IMR-90 (cell line): ENCODE results near the gene ELF5. TPM values are rescaled to one million over a fixed set of nuclear protein-coding genes. Genes with fewer than 3 reads are reported as not detected.

ENCODE experiments used
- ATAC-seq: fragments of 200-7000 bp; cut with Tn5 transposase; 2 replicates; pipeline ENCODE4 v1.9.1; 2020; ENCODE audit warnings: low read depth, mild to moderate bottlenecking, moderate library complexity
- Bru-seq: library from RNA; stranded (reverse); fragments of 400-500 nt; gene quantifications from one replicate; lab custom pipeline; 2021; lab: Mats Ljungman, UMichigan
- BruChase-seq, 2 experiments: library from RNA; stranded (reverse); fragments of 400-500 nt; gene quantifications; one replicate each; lab custom pipeline; 2021; lab: Mats Ljungman, UMichigan
- BruUV-seq: library from RNA; stranded (reverse); fragments of 400-500 nt; replicated peaks from 2 replicates; lab custom pipeline; 2021; lab: Mats Ljungman, UMichigan
- CTCF ChIA-PET: fragments of 300-600 bp; formaldehyde crosslinking; extraction: SDS; loops from one replicate; lab custom pipeline; 2021; ENCODE audit warnings: antibody characterized with exemption; lab: Yijun Ruan, JAX
- POLR2A ChIA-PET: fragments of 300-600 bp; sonication (Branson Sonifier 250); formaldehyde crosslinking; loops from one replicate; lab custom pipeline; 2022; ENCODE audit warnings: antibody characterized with exemption; ENCODE audit not compliant: unreplicated experiment; lab: Charles Lee
- DNase-seq: peaks from one replicate; pipeline ENCODE4 v3.0.0; 2013
- H2AFZ ChIP-seq: replicated peaks from 2 replicates; pipeline ENCODE3; 2013; ENCODE audit warnings: low read length, mild to moderate bottlenecking; ENCODE audit not compliant: poor library complexity
- H2AK5ac ChIP-seq: 2 replicates; pipeline ENCODE4 v1.6.1; 2013; ENCODE audit warnings: low read depth, low read length, inconsistent platforms
- H2AK9ac ChIP-seq: replicated peaks from 2 replicates; pipeline ENCODE3; 2013; ENCODE audit warnings: mild to moderate bottlenecking, low read depth, low read length, moderate library complexity; ENCODE audit not compliant: poor library complexity
- H2BK120ac ChIP-seq: 2 replicates; pipeline ENCODE4 v1.6.1; 2013; ENCODE audit warnings: low read depth, low read length, inconsistent platforms
- H2BK15ac ChIP-seq: 3 replicates; pipeline ENCODE4 v1.6.1; 2013; ENCODE audit warnings: low read depth, low read length, inconsistent platforms
- H2BK20ac ChIP-seq: 2 replicates; pipeline ENCODE4 v1.6.1; 2013; ENCODE audit warnings: low read depth, mild to moderate bottlenecking, inconsistent platforms, low read length, moderate library complexity
- H2BK5ac ChIP-seq: 2 replicates; pipeline ENCODE4 v1.6.1; 2013; ENCODE audit warnings: mild to moderate bottlenecking, low read depth, low read length, inconsistent platforms; ENCODE audit not compliant: poor library complexity, severe bottlenecking
- H3K14ac ChIP-seq: replicated peaks from 2 replicates; pipeline ENCODE4 v1.6.1; 2013; ENCODE audit warnings: low read depth, low read length, inconsistent platforms
- H3K18ac ChIP-seq: 2 replicates; pipeline ENCODE4 v1.6.1; 2013; ENCODE audit warnings: low read depth, low read length, control low read depth
- H3K23ac ChIP-seq: 2 replicates; pipeline ENCODE4 v1.6.1; 2013; ENCODE audit warnings: low read depth, low read length, inconsistent platforms
- H3K27ac ChIP-seq: 2 replicates; pipeline ENCODE4 v1.5.1; 2013; ENCODE audit warnings: mild to moderate bottlenecking, control low read depth, low read length; ENCODE audit not compliant: insufficient read depth
- H3K27me3 ChIP-seq: 2 replicates; pipeline ENCODE4 v1.6.1; 2013; ENCODE audit warnings: low read length; ENCODE audit not compliant: control insufficient read depth, insufficient read depth
- H3K36me3 ChIP-seq: 2 replicates; pipeline ENCODE4 v1.6.1; 2013; ENCODE audit warnings: low read length, mixed read lengths; ENCODE audit not compliant: control insufficient read depth, insufficient read depth
- H3K4ac ChIP-seq: 2 replicates; pipeline ENCODE4 v1.6.1; 2013; ENCODE audit warnings: low read depth, low read length, inconsistent platforms
- H3K4me1 ChIP-seq: 2 replicates; pipeline ENCODE4 v1.6.1; 2013; ENCODE audit warnings: low read length, mixed read lengths; ENCODE audit not compliant: control insufficient read depth, insufficient read depth
- H3K4me2 ChIP-seq: 2 replicates; pipeline ENCODE4 v1.6.1; 2013; ENCODE audit warnings: low read depth, mild to moderate bottlenecking, control low read depth, low read length, moderate library complexity
- H3K4me3 ChIP-seq: 2 replicates; pipeline ENCODE4 v1.5.1; 2013; ENCODE audit warnings: low read depth, mild to moderate bottlenecking, control low read depth, low read length, moderate library complexity; ENCODE audit not compliant: insufficient read depth
- H3K56ac ChIP-seq: 2 replicates; pipeline ENCODE4 v1.6.1; 2013; ENCODE audit warnings: low read length, inconsistent platforms; ENCODE audit not compliant: insufficient read depth; ENCODE audit errors: extremely low read depth
- H3K79me1 ChIP-seq, 2 experiments: 2 replicates each; pipeline ENCODE4 v1.6.1; 2013; ENCODE audit warnings: low read length in 2 of 2, inconsistent platforms in 1 of 2, low read depth in 1 of 2
- H3K9ac ChIP-seq: 2 replicates; pipeline ENCODE4 v1.6.1; 2013; ENCODE audit warnings: low read depth, low read length, control low read depth
- H3K9me1 ChIP-seq: 2 replicates; pipeline ENCODE4 v1.6.1; 2013; ENCODE audit warnings: low read length, inconsistent platforms; ENCODE audit not compliant: insufficient read depth
- H3K9me3 ChIP-seq: 2 replicates; pipeline ENCODE4 v1.6.1; 2013; ENCODE audit warnings: low read length; ENCODE audit not compliant: control insufficient read depth, insufficient read depth
- H4K20me1 ChIP-seq: 2 replicates; pipeline ENCODE4 v1.6.1; 2013; ENCODE audit warnings: low read length, inconsistent platforms; ENCODE audit not compliant: insufficient read depth
- H4K5ac ChIP-seq: 2 replicates; pipeline ENCODE4 v1.6.1; 2013; ENCODE audit warnings: mild to moderate bottlenecking, low read depth, low read length, control low read depth
- H4K8ac ChIP-seq, 2 experiments: 2 replicates each; pipeline ENCODE4 v1.6.1; 2013; ENCODE audit warnings: low read depth in 2 of 2, low read length in 2 of 2, control low read depth in 1 of 2, inconsistent platforms in 1 of 2
- H4K91ac ChIP-seq: 2 replicates; pipeline ENCODE4 v1.6.1; 2013; ENCODE audit warnings: low read depth, low read length, inconsistent platforms; ENCODE audit not compliant: insufficient read depth
- CEBPB ChIP-seq: IDR thresholded peaks from 2 replicates; pipeline ENCODE4 v1.6.1; 2012; ENCODE audit warnings: low read depth, low read length, improper control_type of control experiment
- CHD1 ChIP-seq: IDR thresholded peaks from 2 replicates; pipeline ENCODE4 v1.6.1; 2012; ENCODE audit warnings: low read depth, low read length, improper control_type of control experiment
- FOS ChIP-seq: fragments of 150-350 bp; IDR thresholded peaks from 2 replicates; pipeline ENCODE4 v1.6.1; 2016; ENCODE audit warnings: low read depth, low read length
- MAFK ChIP-seq: IDR thresholded peaks from 2 replicates; pipeline ENCODE4 v1.6.1; 2012; ENCODE audit warnings: low read depth, low read length, improper control_type of control experiment
- MAZ ChIP-seq: IDR thresholded peaks from 2 replicates; pipeline ENCODE4 v1.6.1; 2012; ENCODE audit warnings: low read depth, mild to moderate bottlenecking, low read length, improper control_type of control experiment, moderate library complexity, borderline replicate concordance
- MXI1 ChIP-seq: IDR thresholded peaks from 2 replicates; pipeline ENCODE4 v1.6.1; 2012; ENCODE audit warnings: low read depth, mild to moderate bottlenecking, low read length, moderate library complexity, borderline replicate concordance
- NFE2L2 ChIP-seq: fragments of 150-350 bp; IDR thresholded peaks from 2 replicates; pipeline ENCODE4 v1.6.1; 2016; ENCODE audit warnings: low read depth, mild to moderate bottlenecking, low read length
- POLR2A ChIP-seq: IDR thresholded peaks from 2 replicates; pipeline ENCODE4 v1.6.1; 2012; ENCODE audit warnings: mild to moderate bottlenecking, low read depth, low read length
- RFX5 ChIP-seq: IDR thresholded peaks from 2 replicates; pipeline ENCODE4 v1.8.0; 2012; ENCODE audit warnings: low read depth, mild to moderate bottlenecking, low read length, moderate library complexity
- SMC3 ChIP-seq: fragments of 150-350 bp; IDR thresholded peaks from 2 replicates; pipeline ENCODE4 v1.6.1; 2016; ENCODE audit warnings: low read depth, mild to moderate bottlenecking, antibody characterized with exemption, low read length, moderate library complexity
- WGBS, 2 experiments: methylation state at CpG; one replicate each; pipeline versions ENCODE4 v1.1.5 to v1.1.7; 2013; ENCODE audit warnings: missing lambda C conversion rate in 2 of 2; ENCODE audit not compliant: insufficient read length in 1 of 2; ENCODE audit errors: extremely low coverage in 2 of 2; 5-methylcytosine and 5-hydroxymethylcytosine counted together
- dilution Hi-C: fragments of 300-500 bp; cut with HindIII; formaldehyde crosslinking; loops from one replicate; pipeline ENCODE4 v1.14.3; 2018; ENCODE audit warnings: low sequenced_read_pairs; ENCODE audit not compliant: unreplicated experiment
- in situ Hi-C: fragments of 300-500 bp; cut with MboI; formaldehyde crosslinking; loops from 3 replicates; pipeline ENCODE4 v1.14.3; 2019; ENCODE audit warnings: low sequenced_read_pairs, inconsistent platforms, mixed read lengths
- intact Hi-C: fragments of 100-400 bp; cut with micrococcal nuclease; formaldehyde crosslinking; loops from 2 replicates; pipeline ENCODE4 v1.10.0; 2022
- long read RNA-seq: library from polyadenylated mRNA; unstranded; transcript quantifications from one replicate; pipeline ENCODE4 v2.0.0, GENCODE V29; 2021; ENCODE audit not compliant: unreplicated experiment
- polyA plus RNA-seq, 3 experiments: library from polyadenylated mRNA; depleted of rRNA; stranded (reverse); fragments of >200 nt; gene quantifications; 2 replicates each; pipeline ENCODE4 v1.2.3, GENCODE V29; 2012; ENCODE audit warnings: low replicate concordance in 1 of 3
- total RNA-seq: library from RNA; depleted of rRNA; stranded (reverse); fragments of >200 nt; gene quantifications from 2 replicates; pipeline ENCODE4 v1.2.3, GENCODE V29; 2012; rRNA removed
- TF ChIP-seq, protein P1 (sequence below): conservative IDR thresholded peaks from 2 replicates; pipeline ENCODE4 v1.5.1; 2012; ENCODE audit warnings: mild to moderate bottlenecking, low read depth, low read length, improper control_type of control experiment
- TF ChIP-seq, protein P2 (sequence below): fragments of 150-350 bp; IDR thresholded peaks from 2 replicates; pipeline ENCODE4 v1.6.1; 2017; ENCODE audit warnings: mild to moderate bottlenecking, antibody characterized with exemption, low read length, low read depth
- TF ChIP-seq, protein P3 (sequence below): fragments of 150-350 bp; IDR thresholded peaks from 2 replicates; pipeline ENCODE4 v1.6.1; 2016; ENCODE audit warnings: low read depth, mild to moderate bottlenecking, low read length, moderate library complexity, borderline replicate concordance

The ELF5 gene
- total RNA-seq, result not detected in 2 replicates
- polyA plus RNA-seq (2012; rRNA removed), result not detected in 2 replicates
- polyA plus RNA-seq (2012; cell fraction: cytosol; rRNA removed), result not detected in 2 replicates
- not detected in 2 replicates for polyA plus RNA-seq (2012; cell fraction: nucleus; rRNA removed; ENCODE audit: low replicate concordance)
- Bru-seq, nascent RNA, result percentile 5 among the genes with signal in this experiment
- percentile 2 among the genes with signal in this experiment for BruChase-seq, experiment 1, labeled RNA remaining after a 6-hour chase
- not detected for BruChase-seq, experiment 2, labeled RNA remaining after a 2-hour chase
- long read RNA-seq, result 0 reads

DNA sequence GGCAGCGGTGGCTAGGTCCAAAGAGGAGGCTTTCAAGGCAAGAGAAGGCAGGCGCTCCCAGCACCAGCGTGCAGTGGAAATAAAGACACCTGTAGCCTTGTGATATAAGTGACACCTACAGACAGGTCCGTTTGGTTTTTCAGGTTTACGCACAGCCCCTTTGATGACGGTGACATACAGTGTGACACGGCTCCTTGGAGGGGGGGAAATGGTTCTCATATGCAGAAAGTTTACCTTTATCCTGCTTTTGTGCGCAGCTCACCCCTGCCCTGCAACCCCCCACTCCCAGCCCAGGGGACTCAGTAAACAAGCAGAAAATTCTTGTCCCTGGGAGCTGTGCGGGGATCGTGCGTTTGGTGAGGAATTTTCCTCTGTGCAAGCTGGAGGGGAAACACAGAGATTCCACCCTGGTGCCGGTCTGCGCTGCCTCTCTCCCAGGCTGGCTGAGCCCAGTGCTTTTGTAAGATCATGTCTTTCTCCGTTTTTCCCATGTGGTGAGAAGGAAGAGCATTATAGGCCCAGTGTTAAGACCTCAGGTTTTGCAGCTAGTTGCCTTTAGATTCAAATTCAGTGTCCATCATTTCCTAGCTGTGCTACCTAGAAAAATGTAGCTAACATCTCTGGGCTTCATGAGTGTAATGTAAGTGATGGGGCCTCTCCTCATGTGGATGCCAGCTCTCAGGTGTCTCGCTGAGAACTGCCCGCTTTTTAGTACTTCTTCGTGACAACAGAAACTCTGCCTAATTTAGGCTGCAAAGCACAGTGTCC is at the start of gene ELF5:
Gene ELF5 (minus strand): TSS at position 113 of the 768 bp plus-strand sequence. CDS start 8,045 bp downstream, outside the sequence.
- Histone ChIP-seq H3K4ac (no peak within 1 kb of the TSS), H2BK20ac (no peak within 1 kb of the TSS), H2BK5ac (no peak within 1 kb of the TSS), H3K79me1 (no peaks in the 10 kb centered on the region), H3K4me2 (no peak within 1 kb of the TSS), H3K23ac (no peak within 1 kb of the TSS), H2AFZ (peak within 1 kb of the TSS; percentile 44), H4K20me1 (no peaks in the 10 kb centered on the region), H3K36me3 (no peaks in the 10 kb centered on the region), H3K4me3 (no peak within 1 kb of the TSS), H2AK9ac (no peak within 1 kb of the TSS), H4K5ac (no peak within 1 kb of the TSS), H3K9me3 (no peaks in the 10 kb centered on the region), H3K27ac (no peak within 1 kb of the TSS), H3K56ac (no peak within 1 kb of the TSS), H2BK15ac (no peak within 1 kb of the TSS), H3K9me1 (no peaks in the 10 kb centered on the region), H2BK120ac (no peak within 1 kb of the TSS), H3K27me3 (peaks cover 17% of the 10 kb centered on the region), H4K91ac (no peak within 1 kb of the TSS), H2AK5ac (peak within 1 kb of the TSS; percentile 44; the same call in 1 of the 2 replicates), H3K18ac (no peak within 1 kb of the TSS), H3K14ac (no peak within 1 kb of the TSS), H4K8ac (no peak within 1 kb of the TSS), H3K4me1 (no peaks in the 10 kb centered on the region), H3K9ac (no peak within 1 kb of the TSS)
- ChIA-PET POLR2A (no interaction called here), CTCF (interaction anchor here (0.8 to 2.1 kb wide), 2 partner anchors 19 to 465 kb away, joined by 3 to 5 read pairs; no protein-coding TSS in a partner anchor)
- DNase-seq (no peak), ATAC-seq (no peak)
- in situ Hi-C loops (no loop called here), dilution Hi-C loops (no loop called here), intact Hi-C loops (loop anchor here (1.0 kb wide), 1 partner anchor 377 kb away; no protein-coding TSS in a partner anchor)
- WGBS, 2 experiments, result 88% methylated on average over 6 of the region's 17 CpGs; no CpG with 5 or more reads in 1 of the 2 experiments
- BruUV-seq, result no TSS peak
- TF ChIP-seq CHD1, result no peak
- TF ChIP-seq POLR2A, result no peak
- TF ChIP-seq FOS, result no peak
- TF ChIP-seq, protein P1, sequence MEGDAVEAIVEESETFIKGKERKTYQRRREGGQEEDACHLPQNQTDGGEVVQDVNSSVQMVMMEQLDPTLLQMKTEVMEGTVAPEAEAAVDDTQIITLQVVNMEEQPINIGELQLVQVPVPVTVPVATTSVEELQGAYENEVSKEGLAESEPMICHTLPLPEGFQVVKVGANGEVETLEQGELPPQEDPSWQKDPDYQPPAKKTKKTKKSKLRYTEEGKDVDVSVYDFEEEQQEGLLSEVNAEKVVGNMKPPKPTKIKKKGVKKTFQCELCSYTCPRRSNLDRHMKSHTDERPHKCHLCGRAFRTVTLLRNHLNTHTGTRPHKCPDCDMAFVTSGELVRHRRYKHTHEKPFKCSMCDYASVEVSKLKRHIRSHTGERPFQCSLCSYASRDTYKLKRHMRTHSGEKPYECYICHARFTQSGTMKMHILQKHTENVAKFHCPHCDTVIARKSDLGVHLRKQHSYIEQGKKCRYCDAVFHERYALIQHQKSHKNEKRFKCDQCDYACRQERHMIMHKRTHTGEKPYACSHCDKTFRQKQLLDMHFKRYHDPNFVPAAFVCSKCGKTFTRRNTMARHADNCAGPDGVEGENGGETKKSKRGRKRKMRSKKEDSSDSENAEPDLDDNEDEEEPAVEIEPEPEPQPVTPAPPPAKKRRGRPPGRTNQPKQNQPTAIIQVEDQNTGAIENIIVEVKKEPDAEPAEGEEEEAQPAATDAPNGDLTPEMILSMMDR, result no peak
- TF ChIP-seq, protein P2, sequence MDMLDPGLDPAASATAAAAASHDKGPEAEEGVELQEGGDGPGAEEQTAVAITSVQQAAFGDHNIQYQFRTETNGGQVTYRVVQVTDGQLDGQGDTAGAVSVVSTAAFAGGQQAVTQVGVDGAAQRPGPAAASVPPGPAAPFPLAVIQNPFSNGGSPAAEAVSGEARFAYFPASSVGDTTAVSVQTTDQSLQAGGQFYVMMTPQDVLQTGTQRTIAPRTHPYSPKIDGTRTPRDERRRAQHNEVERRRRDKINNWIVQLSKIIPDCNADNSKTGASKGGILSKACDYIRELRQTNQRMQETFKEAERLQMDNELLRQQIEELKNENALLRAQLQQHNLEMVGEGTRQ, result no peak
- no peak for TF ChIP-seq CEBPB
- TF ChIP-seq RFX5, result no peak
- TF ChIP-seq NFE2L2, result no peak
- no peak for TF ChIP-seq SMC3
- no peak for TF ChIP-seq MAZ
- TF ChIP-seq, protein P3, sequence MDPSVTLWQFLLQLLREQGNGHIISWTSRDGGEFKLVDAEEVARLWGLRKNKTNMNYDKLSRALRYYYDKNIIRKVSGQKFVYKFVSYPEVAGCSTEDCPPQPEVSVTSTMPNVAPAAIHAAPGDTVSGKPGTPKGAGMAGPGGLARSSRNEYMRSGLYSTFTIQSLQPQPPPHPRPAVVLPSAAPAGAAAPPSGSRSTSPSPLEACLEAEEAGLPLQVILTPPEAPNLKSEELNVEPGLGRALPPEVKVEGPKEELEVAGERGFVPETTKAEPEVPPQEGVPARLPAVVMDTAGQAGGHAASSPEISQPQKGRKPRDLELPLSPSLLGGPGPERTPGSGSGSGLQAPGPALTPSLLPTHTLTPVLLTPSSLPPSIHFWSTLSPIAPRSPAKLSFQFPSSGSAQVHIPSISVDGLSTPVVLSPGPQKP, result no peak
- no peak for TF ChIP-seq MAFK
- TF ChIP-seq MXI1, result no peak
